HCT116 (cell line): ENCODE data around the gene SND1.

ENCODE experiments used
- EZH2 ChIP-seq: fragments of 200-600 bp; sonication (generic); IDR thresholded peaks from 2 replicates; pipeline ENCODE4 v1.6.1; 2017; ENCODE audit warnings: antibody characterized with exemption, mixed run types
- FOSL1 ChIP-seq: IDR thresholded peaks from 2 replicates; pipeline ENCODE4 v1.6.1; 2012; ENCODE audit warnings: low read depth
- POLR2A ChIP-seq: IDR thresholded peaks from 2 replicates; pipeline ENCODE4 v1.7.0; 2011; ENCODE audit warnings: borderline replicate concordance; ENCODE audit not compliant: insufficient read depth, insufficient read length; ENCODE audit errors: extremely low read depth
- SIN3A ChIP-seq: IDR thresholded peaks from 2 replicates; pipeline ENCODE4 v1.6.1; 2012; ENCODE audit warnings: low read depth
- SRF ChIP-seq: IDR thresholded peaks from 2 replicates; pipeline ENCODE4 v1.6.1; 2012; ENCODE audit warnings: low read depth
- YY1 ChIP-seq: IDR thresholded peaks from 2 replicates; pipeline ENCODE4 v1.6.1; 2011; ENCODE audit warnings: low read length, low read depth, moderate library complexity, mild to moderate bottlenecking; ENCODE audit not compliant: insufficient replicate concordance; ENCODE audit errors: extremely low read depth
- TF ChIP-seq, protein P1 (sequence below), 3 experiments: fragments of 200-600 bp in 1 of 3; sonication (generic) in 1 of 3; IDR thresholded peaks in 2 of 3; conservative IDR thresholded peaks in 1 of 3; 2 replicates each; pipeline ENCODE4 v1.5.1; 2012 to 2017; ENCODE audit warnings: low read depth in 2 of 3, low read length in 2 of 3, antibody characterized with exemption in 1 of 3, borderline replicate concordance in 1 of 3, control low read depth in 1 of 3, mild to moderate bottlenecking in 1 of 3, mixed read lengths in 1 of 3, mixed run types in 1 of 3, moderate library complexity in 1 of 3; ENCODE audit not compliant: insufficient read depth in 1 of 3
- TF ChIP-seq, protein P2 (sequence below): IDR thresholded peaks from 2 replicates; pipeline ENCODE4 v1.6.1; 2011; ENCODE audit warnings: mild to moderate bottlenecking, low read length, moderate library complexity; ENCODE audit not compliant: insufficient replicate concordance; ENCODE audit errors: extremely low read depth
- TF ChIP-seq, protein P3 (sequence below): IDR thresholded peaks from 2 replicates; pipeline ENCODE4 v1.6.1; 2012
- TF ChIP-seq, protein P4 (sequence below): IDR thresholded peaks from 2 replicates; pipeline ENCODE4 v1.6.1; 2012; ENCODE audit warnings: low read depth

DNA sequence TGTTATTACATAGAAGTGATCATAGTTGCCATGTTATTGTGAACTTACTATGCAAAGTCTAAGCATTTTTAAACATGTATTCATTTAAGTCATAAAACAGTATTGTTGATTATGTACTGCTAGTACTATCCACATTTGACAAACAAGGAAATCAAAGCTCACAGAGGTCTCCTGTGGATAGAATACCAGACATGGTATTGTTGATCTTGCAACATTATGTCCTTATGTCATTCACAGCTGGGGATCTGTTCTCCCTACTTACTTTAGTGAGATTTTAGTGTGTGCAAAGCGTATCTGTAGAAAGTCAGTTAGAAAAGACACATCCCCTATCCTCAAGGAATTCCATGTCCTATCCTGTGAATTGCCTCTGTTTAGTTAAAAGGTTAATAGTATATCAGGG lies 106.1 kb downstream of the SND1 start:
- TF ChIP-seq POLR2A (no peak), EZH2 (no peak), YY1 (no peak), FOSL1 (no peak), SIN3A (no peak), SRF (no peak)
- TF ChIP-seq, protein P1, sequence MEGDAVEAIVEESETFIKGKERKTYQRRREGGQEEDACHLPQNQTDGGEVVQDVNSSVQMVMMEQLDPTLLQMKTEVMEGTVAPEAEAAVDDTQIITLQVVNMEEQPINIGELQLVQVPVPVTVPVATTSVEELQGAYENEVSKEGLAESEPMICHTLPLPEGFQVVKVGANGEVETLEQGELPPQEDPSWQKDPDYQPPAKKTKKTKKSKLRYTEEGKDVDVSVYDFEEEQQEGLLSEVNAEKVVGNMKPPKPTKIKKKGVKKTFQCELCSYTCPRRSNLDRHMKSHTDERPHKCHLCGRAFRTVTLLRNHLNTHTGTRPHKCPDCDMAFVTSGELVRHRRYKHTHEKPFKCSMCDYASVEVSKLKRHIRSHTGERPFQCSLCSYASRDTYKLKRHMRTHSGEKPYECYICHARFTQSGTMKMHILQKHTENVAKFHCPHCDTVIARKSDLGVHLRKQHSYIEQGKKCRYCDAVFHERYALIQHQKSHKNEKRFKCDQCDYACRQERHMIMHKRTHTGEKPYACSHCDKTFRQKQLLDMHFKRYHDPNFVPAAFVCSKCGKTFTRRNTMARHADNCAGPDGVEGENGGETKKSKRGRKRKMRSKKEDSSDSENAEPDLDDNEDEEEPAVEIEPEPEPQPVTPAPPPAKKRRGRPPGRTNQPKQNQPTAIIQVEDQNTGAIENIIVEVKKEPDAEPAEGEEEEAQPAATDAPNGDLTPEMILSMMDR (IDR thresholded peaks at IDR 0.05 in 2 of 3, conservative IDR thresholded peaks at IDR 0.05 in 1 of 3; ENCODE audit: borderline replicate concordance in 1 of 3, insufficient read depth in 1 of 3, low read depth in 2 of 3, low read length in 2 of 3): no peak
- TF ChIP-seq, protein P2, sequence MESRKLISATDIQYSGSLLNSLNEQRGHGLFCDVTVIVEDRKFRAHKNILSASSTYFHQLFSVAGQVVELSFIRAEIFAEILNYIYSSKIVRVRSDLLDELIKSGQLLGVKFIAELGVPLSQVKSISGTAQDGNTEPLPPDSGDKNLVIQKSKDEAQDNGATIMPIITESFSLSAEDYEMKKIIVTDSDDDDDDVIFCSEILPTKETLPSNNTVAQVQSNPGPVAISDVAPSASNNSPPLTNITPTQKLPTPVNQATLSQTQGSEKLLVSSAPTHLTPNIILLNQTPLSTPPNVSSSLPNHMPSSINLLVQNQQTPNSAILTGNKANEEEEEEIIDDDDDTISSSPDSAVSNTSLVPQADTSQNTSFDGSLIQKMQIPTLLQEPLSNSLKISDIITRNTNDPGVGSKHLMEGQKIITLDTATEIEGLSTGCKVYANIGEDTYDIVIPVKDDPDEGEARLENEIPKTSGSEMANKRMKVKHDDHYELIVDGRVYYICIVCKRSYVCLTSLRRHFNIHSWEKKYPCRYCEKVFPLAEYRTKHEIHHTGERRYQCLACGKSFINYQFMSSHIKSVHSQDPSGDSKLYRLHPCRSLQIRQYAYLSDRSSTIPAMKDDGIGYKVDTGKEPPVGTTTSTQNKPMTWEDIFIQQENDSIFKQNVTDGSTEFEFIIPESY: no peak
- TF ChIP-seq, protein P3, sequence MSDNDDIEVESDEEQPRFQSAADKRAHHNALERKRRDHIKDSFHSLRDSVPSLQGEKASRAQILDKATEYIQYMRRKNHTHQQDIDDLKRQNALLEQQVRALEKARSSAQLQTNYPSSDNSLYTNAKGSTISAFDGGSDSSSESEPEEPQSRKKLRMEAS: no peak
- TF ChIP-seq, protein P4, sequence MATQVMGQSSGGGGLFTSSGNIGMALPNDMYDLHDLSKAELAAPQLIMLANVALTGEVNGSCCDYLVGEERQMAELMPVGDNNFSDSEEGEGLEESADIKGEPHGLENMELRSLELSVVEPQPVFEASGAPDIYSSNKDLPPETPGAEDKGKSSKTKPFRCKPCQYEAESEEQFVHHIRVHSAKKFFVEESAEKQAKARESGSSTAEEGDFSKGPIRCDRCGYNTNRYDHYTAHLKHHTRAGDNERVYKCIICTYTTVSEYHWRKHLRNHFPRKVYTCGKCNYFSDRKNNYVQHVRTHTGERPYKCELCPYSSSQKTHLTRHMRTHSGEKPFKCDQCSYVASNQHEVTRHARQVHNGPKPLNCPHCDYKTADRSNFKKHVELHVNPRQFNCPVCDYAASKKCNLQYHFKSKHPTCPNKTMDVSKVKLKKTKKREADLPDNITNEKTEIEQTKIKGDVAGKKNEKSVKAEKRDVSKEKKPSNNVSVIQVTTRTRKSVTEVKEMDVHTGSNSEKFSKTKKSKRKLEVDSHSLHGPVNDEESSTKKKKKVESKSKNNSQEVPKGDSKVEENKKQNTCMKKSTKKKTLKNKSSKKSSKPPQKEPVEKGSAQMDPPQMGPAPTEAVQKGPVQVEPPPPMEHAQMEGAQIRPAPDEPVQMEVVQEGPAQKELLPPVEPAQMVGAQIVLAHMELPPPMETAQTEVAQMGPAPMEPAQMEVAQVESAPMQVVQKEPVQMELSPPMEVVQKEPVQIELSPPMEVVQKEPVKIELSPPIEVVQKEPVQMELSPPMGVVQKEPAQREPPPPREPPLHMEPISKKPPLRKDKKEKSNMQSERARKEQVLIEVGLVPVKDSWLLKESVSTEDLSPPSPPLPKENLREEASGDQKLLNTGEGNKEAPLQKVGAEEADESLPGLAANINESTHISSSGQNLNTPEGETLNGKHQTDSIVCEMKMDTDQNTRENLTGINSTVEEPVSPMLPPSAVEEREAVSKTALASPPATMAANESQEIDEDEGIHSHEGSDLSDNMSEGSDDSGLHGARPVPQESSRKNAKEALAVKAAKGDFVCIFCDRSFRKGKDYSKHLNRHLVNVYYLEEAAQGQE: no peak
